Fibroblast of skin of abdomen (primary cell): ENCODE measurements around the gene GHRHR. TPM values are rescaled to one million over a fixed set of nuclear protein-coding genes. Genes with fewer than 3 reads are reported as not detected.

Source experiments
- DNase-seq: peaks from one replicate; pipeline ENCODE4 v3.0.0-alpha.2; 2013
- polyA plus RNA-seq, 2 experiments: library from polyadenylated mRNA; unstranded; fragments of 120-200 nt; gene quantifications; one replicate each; pipeline ENCODE4 v1.2.1, GENCODE V29; 2013; ENCODE audit not compliant: insufficient read length in 2 of 2

The GHRHR gene
- polyA plus RNA-seq (2013, experiment 1 of 2; ENCODE audit: insufficient read length) = not detected
- not detected for polyA plus RNA-seq (2013, experiment 2 of 2; ENCODE audit: insufficient read length)

- no peak for DNase-seq
Measured at GRCh38 chr7:30963842-30964241, at the start of gene GHRHR. TSS of gene GHRHR (plus strand) at chr7:30963953. CDS start at chr7:30964069, 116 bp downstream.

GRCh38 chr7:30914596-30914995, 49.2 kb upstream of the GHRHR start:
- DNase-seq = peak; percentile 50

- no peak for DNase-seq
Measured at GRCh38 chr7:30915005-30915601, 48.6 kb upstream of the GHRHR start.

- DNase-seq = no peak
Measured at GRCh38 chr7:30915751-30916150, 48.0 kb upstream of the GHRHR start.

- no peak for DNase-seq
Measured at GRCh38 chr7:30916255-30916654, 47.5 kb upstream of the GHRHR start.

- DNase-seq = no peak
Measured at GRCh38 chr7:30916767-30917166, 47.0 kb upstream of the GHRHR start.

GRCh38 chr7:30917216-30917893, 46.4 kb upstream of the GHRHR start:
- DNase-seq = no peak

- no peak for DNase-seq
Measured at GRCh38 chr7:30918676-30919075, 45.1 kb upstream of the GHRHR start.

- DNase-seq = no peak
Measured at GRCh38 chr7:30920021-30920583, 43.7 kb upstream of the GHRHR start.

GRCh38 chr7:30920584-30921539, 42.9 kb upstream of the GHRHR start:
- peak; percentile 54 for DNase-seq

- no peak for DNase-seq
Measured at GRCh38 chr7:30921540-30922401, 42.0 kb upstream of the GHRHR start.

- DNase-seq = no peak
Measured at GRCh38 chr7:30922596-30922995, 41.2 kb upstream of the GHRHR start.

GRCh38 chr7:30923009-30923773, 40.6 kb upstream of the GHRHR start:
- DNase-seq = no peak

GRCh38 chr7:30923774-30924413, 39.9 kb upstream of the GHRHR start:
- DNase-seq = no peak

GRCh38 chr7:30924624-30925023, 39.1 kb upstream of the GHRHR start:
- DNase-seq = no peak

GRCh38 chr7:30925117-30925516, 38.6 kb upstream of the GHRHR start:
- no peak for DNase-seq

GRCh38 chr7:30925913-30926312, 37.8 kb upstream of the GHRHR start:
- no peak for DNase-seq

GRCh38 chr7:30926313-30926712, 37.4 kb upstream of the GHRHR start:
- no peak for DNase-seq

GRCh38 chr7:30927040-30927439, 36.7 kb upstream of the GHRHR start:
- DNase-seq = no peak

GRCh38 chr7:30927559-30927958, 36.2 kb upstream of the GHRHR start:
- DNase-seq = no peak
